Retinal pigment epithelial cell (primary cell): Measurements from ENCODE around the gene COPS3.

Experiments
- DNase-seq: peaks from one replicate; pipeline ENCODE4 v3.0.0-alpha.2; 2010; ENCODE audit warnings: low read depth
- H3K4me3 ChIP-seq: 2 replicates; pipeline ENCODE4 v1.5.1; 2011; ENCODE audit warnings: mild to moderate bottlenecking, low read length, control low read depth, moderate library complexity
- TF ChIP-seq, protein P1 (sequence below): conservative IDR thresholded peaks from 2 replicates; pipeline ENCODE4 v1.5.1; 2011; ENCODE audit warnings: low read depth, low read length, control low read depth, inconsistent platforms

The COPS3 gene

GRCh38 chr17:17322516-17323510 is 41.8 kb upstream of the COPS3 start:
- TF ChIP-seq, protein P1, sequence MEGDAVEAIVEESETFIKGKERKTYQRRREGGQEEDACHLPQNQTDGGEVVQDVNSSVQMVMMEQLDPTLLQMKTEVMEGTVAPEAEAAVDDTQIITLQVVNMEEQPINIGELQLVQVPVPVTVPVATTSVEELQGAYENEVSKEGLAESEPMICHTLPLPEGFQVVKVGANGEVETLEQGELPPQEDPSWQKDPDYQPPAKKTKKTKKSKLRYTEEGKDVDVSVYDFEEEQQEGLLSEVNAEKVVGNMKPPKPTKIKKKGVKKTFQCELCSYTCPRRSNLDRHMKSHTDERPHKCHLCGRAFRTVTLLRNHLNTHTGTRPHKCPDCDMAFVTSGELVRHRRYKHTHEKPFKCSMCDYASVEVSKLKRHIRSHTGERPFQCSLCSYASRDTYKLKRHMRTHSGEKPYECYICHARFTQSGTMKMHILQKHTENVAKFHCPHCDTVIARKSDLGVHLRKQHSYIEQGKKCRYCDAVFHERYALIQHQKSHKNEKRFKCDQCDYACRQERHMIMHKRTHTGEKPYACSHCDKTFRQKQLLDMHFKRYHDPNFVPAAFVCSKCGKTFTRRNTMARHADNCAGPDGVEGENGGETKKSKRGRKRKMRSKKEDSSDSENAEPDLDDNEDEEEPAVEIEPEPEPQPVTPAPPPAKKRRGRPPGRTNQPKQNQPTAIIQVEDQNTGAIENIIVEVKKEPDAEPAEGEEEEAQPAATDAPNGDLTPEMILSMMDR: no peak
- no peak for DNase-seq
- no peak overlapping the region for H3K4me3 ChIP-seq

- no peak overlapping the region for H3K4me3 ChIP-seq
These were observed 40.4 kb upstream of the COPS3 start for GRCh38 chr17:17321356-17322025.

DNA sequence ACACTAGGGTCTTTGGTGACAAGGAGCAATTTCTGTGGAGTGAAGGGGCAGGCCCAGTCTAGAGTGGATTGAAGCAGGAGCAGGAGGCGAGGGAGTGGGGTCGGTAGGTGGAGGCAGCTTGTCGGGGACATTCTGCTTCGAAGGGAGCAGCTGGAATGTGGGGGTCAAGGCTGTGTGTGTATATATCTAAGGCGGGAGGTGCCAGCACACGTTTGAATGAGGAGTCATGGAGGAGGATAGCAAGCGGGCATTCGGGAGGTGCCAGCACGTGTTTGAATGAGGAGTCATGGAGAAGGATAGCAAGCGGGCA is 39.8 kb upstream of the COPS3 start:
- TF ChIP-seq, protein P1: no peak
- no peak overlapping the region for H3K4me3 ChIP-seq
- no peak for DNase-seq

More at GRCh38 chr17:17321356-17322025, 40.4 kb upstream of the COPS3 start:
- TF ChIP-seq, protein P1: no peak
- DNase-seq: no peak

GRCh38 chr17:17320188-17320910 is 39.3 kb upstream of the COPS3 start:
- TF ChIP-seq, protein P1: no peak
- DNase-seq: no peak
- H3K4me3 ChIP-seq: no peak overlapping the region

- TF ChIP-seq, protein P1: no peak
- DNase-seq: no peak
- H3K4me3 ChIP-seq: no peak overlapping the region
These were observed 34.2 kb upstream of the COPS3 start for GRCh38 chr17:17315142-17315821.

DNA sequence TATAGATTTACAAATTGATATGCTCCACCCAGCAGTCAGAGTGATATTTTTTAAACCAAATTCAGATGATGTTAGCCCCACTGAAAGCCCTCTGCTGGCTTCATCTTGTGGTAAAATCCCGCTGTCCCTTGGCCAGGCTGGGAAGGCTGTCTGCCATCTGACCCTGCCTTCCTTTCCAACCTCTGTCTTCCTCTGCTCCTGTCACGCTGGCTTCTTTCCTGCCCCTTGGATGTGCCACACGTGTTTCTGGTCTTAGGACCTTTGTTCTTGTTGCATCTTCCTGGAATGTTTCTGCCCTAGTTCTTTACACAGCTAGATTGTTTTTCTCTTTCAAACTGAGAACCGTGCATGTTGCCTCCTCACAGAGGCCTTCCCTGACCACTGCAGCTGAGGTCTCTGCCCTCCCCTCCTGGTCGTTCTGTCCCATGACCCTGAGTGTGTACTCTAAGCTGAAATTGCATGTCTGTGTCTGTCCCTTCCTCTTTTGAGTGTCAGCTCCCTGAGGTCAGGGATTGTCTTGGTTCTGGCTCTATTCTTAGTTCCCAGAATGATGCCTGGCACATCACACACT is 33.5 kb upstream of the COPS3 start:
- TF ChIP-seq, protein P1: no peak
- no peak for DNase-seq

More for the DNA sequence above, 33.5 kb upstream of the COPS3 start:
- H3K4me3 ChIP-seq: no peak overlapping the region
